Left renal cortex interstitium (tissue), 4 donors: ENCODE data around the gene GLB1L2. TPM values are rescaled to one million over a fixed set of nuclear protein-coding genes. Genes with fewer than 3 reads are reported as not detected.
"Not testable (repeated sequence)": the region's sequence is repeated elsewhere in the genome, so short reads cannot be mapped to it uniquely, and the experiment has no call there.

Experiments
- DNase-seq, 4 donors: peaks; one replicate each; pipeline ENCODE4 v3.0.0-alpha.2; 2013; ENCODE audit warnings: low read depth in 4 of 4, low spot score in 2 of 4, missing footprints in 1 of 4
- polyA plus RNA-seq, 4 donors: library from polyadenylated mRNA; unstranded; fragments of 120-200 nt; gene quantifications; one replicate each; pipeline ENCODE4 v1.2.1, GENCODE V29; 2013; ENCODE audit not compliant: insufficient read length in 4 of 4

GLB1L2 gene
- polyA plus RNA-seq, 4 donors, result 21.0 to 22.6 (median 21.5) TPM

DNA sequence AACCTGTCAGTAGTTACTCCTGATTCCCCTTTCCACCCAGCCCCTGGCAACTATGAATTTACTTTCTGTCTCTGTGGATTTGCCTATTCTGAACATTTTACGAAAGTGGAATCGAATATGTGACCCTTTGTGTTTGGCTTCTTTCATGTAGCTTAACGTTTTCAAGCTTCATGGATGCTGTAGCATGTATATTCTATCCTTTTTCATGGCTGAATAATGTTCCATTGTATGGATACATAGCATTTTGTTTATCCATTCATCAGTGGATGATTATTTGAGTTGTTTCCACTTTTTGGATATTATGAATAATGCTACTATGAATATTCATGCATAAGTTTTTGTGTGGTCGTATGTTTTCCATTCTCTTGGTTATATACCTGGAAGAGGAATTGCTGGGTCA is 9.2 kb upstream of the GLB1L2 start:
- DNase-seq, result no peak

DNA sequence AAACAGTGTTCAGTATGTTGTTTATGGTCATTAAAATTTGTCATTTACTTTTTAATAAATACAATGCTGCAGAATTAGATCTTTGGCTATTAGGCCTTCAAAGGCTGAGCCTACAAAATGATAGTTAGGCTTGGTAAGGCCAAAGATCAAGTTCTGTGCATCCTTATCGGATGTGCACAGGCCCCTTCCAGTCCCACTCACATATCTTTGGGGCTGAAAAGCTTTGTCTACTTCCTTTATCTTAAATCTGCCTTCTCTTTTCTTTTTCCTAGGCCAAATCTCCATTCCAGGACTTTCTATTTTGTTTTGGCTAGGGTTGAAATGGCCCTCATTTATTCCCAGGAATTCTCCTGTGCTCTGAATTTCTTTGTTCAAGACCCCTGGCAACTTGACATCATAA is 3.4 kb upstream of the GLB1L2 start:
- DNase-seq, result no peak

DNA sequence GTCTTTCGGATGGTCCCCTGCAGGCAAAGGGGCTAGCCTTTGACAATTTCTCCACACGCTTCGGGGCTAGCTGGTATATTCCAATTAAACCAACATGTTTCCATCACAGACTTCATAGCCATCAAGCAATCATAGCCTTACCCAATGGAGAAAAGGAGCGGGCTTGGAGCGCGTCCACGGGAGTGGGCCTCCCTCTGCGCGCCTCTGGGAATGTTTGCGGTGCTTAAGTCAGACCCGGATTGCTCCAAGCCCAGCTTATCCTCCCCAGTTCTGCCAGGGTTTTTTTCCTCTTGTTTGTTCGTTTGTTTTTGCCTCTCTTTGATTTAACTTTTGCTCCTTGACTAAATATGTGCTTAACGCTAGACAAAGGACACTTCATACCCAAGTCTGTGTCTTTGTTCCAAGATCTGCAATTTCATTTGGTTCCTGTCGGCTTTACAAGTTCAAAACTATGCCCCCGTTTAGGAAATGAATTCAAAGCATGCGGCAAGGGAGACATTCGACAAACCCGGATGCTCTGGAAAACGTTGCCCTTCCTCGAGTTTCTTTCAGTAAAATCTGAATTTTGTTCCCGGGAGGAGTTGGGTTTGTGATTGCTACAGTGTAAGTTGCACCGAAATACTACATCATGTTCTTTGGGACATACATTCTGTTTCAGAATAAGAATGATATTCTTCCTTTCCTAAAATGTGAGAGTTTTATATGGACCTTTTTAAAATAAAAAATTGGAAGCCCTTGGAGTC is 1.0 kb upstream of the GLB1L2 start:
- DNase-seq, result no peak

DNA sequence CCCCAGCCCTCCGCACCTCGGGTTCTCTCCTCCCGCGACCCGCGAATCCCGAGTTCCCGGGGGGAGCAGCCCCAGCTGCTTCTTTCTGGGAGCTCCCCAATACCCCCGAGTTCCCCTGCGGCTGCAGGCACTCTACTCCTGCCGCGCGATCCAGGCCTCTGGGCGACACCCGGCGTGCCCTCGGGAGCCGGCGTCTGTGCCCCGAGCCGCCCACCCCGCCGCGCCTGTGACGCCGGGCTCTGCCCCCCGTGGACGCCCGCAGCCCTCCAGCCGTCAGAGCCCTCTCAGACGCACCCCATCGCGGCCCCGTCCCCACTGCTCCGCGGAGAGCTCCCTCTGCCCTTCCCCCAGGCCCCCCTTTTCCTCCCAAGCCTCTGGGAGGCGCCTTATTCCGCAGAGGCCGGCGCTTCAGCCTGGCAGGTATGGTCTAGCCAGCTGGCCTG is 422 bp downstream of the GLB1L2 start:
- no peak for DNase-seq

DNA sequence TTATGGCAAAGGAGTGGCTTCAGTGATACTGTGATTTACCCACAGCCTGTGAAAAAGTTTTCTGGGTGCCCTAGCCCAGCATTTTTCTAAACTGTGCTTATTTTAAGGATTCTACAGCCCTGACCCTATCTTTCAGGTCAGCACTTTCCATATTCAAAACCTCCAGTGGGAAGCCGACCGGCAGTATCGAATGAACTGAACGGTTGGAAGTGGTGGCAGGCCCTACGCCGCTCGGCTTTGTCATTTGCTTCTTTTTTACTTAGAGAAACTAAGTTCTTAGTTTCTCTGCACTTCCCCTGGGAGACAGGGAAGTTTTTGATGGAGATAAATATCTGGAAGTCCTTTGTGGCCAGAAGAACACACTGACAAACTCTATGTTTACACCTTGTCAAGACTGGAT is 994 bp downstream of the GLB1L2 start:
- DNase-seq, result no peak

DNA sequence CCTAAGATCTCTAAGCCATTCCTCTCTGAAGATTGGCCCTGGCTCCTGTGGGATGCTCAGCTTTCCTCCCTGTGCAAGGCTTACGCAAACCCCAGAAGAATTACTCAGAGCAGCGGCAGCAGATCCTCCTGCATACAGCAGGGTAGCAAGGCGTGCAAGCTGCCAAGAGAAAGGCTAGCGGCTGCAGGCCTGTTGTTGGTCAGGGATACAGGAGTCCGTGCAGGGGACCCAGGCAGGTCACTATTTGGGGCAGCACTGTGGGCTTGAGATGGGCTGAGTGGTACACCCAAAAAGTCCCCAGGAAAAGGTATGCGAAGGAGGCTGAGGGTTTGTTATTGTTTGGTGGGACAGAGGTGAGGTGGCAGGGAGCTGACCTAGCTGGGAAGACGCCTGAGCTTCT is 1.5 kb downstream of the GLB1L2 start:
- DNase-seq, result no peak

DNA sequence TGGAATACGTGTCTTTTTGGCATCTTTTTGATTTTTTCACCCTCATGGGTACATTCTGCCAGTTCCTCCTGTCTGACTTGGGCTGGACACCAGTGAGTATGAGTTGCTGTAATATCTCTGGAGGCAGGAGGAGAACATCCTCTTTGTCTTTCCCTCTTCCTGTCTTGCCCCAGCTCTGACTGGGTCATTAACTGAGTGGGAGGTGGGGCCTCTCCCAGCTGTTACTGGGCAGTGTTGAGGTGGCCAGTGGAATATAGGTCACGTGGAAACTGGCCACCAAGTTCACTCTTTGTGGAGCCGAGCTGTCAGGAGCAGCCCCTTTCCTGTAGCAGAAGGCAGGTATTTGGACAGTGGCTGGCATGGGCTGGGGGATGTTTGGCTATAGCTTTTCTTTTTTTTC is 2.2 kb downstream of the GLB1L2 start:
- DNase-seq, result no peak

DNA sequence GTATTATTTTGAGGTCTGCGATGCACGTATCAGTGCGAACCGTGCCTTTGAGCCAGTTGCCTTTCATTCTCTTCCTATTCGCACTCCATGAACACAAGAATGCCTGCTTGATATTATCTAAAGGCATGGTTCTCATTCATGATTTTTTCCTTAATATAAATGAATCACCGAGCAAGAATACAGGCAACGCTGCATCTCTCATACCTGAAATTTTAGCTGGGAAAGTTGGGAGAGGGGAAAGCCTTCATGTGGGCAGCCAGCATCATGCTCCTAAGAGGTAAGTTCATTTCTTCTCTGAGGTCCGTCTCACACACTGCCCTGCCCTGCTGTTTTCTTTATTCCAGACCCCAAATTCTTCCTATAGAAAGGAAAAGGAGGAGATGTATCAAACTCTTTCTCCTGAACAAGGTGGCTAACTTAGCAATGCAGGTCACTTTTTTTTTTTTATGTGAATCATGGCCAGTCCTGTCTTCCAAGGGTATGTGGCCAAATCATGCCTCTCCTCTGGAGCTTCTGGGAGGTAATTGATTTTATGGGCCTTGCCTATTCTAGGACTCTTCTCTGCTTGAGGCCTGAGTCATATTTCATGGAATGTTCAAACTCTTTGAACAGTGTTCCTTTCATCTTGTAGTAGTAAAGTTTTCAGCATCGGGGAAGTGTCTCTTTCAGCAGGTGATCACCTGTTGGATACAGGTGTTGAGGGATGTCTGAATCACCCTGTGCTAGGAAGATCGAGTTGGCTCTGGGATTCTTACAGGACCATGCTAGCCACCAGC is 3.2 kb downstream of the GLB1L2 start:
- DNase-seq, result no peak

DNA sequence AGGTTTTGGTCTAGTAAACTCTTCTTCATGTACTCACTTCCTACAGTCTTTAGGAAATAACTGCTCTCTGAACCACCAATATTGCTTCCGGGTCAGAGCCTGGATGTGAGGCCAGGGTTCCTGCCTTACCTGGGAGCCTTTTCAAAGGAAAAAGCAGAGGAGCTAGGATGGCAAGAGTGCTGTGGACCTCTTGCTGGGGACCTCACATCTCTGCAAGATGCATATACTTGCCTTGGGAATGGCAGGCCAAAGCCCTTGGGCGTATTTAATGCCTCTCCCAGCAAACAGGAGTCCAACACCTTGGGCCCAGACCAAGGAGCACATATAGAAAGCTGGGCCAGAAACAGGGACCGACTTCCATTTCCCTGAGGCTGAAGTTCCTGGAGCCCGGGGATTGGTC is 5.3 kb downstream of the GLB1L2 start:
- no peak for DNase-seq

DNA sequence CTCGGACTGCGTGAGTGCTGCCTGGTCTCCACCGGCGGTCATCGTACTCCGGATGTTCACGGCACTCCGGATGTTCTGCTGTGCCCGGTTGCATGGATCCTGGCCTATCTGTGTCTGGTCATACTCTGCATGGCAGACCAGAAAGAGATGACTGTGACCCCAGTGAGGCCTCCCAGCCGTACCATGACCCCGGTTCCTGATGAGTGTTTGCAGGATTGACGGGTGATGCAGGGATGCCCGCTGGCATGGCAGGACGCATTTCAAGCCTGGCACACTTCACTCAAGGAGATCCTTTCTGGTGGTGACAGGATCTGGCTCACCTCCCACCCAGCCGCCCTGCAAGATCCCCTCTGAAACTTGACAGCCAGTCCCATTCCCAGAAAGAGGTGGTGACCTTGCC is 6.3 kb downstream of the GLB1L2 start:
- no peak for DNase-seq

DNA sequence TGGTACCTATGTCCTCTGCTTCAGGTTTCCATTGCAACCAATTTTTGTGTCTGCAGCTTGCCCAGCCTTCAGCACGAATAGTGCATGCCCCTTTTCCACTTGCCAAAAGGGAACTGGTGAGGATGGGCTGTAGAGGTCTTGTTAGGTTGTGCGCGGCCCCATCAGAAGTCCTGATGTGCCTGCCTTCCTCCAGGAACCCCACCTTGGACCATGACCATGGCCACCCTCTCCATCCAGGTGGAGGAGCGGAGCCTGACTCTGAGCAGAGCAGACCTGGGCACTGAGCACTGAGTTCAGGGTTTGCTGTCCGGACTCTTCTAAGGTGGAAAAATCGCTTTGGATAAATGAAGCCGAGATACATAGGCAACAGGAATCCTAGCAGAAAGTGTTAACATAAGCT is 6.9 kb downstream of the GLB1L2 start:
- DNase-seq, result no peak

DNA sequence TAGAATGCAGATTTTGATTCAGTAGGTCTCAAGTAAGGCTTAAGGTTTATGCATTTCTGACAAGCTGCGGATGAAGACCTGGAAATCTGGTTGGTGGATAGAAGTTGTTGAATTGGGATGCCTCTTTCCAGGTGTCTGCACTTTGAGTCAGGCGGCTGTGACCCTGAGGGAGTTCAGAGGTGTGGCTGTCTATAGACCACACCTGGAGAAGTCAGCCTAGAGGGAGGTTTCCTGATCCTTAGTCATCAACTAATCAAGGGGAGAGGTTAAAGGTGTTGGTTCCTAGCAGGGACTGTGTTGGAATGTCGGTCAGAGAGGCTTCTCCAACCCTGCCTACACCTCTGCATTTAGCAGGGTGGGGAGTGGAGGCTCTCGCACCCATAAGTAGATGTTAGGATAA is 8.0 kb downstream of the GLB1L2 start:
- DNase-seq, result no peak

DNA sequence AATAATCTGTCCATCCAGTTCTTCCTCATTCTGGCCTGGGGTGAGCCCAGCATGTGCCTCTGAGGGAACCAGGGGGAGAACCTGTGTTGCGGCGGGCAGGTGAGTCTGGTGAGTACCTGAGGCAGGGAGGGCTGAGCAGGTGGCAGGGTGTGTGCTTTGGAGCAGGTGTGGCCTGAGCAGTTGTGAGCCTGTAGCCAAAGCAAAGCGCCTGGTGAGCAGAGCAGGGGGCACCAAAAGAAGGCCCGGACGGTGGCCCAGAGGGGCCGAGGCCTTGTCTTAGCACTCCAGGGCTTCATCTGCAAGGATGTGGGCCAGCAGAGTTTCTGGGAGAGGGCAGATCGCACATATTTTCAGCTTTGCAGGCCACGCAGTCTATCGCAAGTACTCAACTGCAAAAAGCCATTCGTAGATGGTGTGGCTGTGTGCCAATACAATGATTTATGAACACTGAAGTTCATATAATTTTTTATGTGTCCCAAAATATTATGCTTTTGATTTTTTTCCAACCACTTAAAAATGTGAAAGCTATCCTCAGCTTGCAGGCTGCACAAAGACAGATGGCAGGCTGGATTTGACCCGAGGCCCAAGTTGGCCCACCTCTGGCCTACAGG is 8.7 kb downstream of the GLB1L2 start:
- no peak for DNase-seq

DNA sequence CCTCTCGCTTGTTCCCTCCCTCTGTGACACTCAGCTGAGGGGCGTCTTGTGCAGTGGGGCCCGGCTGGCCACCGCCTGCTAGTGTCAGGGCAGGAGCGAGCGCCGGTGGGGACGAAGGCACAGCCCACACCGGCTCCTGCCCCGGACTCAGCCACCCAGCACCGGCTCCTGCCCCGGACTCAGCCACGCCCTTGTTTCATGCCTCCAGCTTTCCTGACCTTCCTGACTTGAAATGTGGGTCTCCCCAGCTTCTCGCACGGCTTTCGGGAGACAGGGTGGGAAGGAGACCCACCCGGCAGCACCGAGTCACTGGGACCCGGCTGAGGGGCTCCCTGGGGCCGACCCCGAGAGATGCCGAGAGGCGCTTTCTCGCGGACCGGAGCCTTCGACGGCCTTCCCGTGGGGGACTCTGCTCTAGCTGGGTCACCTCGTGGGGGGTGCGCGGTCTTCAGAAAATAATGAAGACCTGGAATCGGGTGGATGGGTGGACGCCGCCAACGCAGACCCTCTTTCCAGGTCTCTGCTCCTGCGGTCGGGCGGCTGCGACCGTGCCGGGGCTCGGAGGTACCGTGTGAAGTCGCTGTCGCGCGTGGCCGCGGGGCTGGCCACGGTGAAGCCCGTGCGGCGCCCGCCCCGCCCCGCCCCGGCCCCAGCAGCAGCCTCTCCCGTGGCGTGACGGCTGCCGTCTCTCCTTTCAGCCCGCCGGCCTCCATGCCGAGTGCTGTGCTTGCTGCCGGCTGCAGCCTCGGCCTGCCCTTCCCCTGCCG is 10.2 kb downstream of the GLB1L2 start:
- no peak for DNase-seq

DNA sequence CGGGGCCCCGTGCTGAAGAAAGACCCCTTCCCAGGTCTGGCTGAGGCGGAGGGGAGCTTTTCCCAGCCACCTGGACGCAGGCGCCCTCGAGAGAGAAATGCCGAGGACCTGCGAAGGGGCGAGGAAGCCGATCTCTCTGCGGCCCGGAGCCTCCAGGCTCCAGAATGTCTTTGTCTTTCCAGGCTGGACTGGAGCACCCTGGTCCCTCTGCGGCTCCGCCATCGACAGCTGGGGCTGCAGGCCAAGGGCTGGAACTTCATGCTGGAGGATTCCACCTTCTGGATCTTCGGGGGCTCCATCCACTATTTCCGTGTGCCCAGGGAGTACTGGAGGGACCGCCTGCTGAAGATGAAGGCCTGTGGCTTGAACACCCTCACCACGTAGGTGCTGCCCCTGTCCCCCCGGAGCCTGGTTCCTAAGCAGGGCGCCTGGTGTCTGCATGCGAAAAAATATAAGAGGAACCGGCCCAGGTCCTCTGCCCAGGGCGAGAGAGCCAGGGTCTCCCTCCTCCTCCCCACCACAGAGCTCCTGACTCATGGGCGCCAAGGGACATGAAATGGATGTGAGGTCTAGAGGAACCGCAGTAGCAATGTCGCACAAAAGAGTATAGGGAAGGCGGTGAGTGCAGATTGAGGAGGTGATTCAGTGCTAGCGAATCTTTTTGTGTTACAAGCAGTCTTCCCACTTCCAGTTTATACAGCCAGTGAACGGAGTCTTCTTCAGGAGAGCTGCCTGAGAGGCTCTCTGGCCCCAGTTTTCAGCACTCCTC is 11.0 kb downstream of the GLB1L2 start:
- DNase-seq, result no peak

DNA sequence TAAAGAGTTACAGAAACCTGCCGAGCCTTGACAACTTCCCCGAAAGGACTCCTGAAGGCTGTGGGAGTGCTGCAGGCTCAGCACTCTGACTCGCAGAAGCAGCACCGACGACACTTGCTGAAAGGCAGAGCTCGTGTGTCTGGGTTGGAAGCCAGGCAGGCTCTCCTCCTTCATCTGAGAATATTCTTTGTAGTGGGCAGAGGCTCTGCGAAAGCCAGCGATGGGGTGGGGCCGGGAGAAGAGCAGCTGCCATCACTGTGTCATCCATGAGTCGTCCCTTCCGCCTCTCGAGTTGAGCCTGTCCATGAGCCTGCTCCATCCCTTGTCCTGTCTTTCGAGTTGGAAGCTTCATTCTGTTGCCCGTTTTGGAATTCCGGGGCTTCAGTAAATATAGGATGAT is 11.9 kb downstream of the GLB1L2 start:
- DNase-seq, result no peak

DNA sequence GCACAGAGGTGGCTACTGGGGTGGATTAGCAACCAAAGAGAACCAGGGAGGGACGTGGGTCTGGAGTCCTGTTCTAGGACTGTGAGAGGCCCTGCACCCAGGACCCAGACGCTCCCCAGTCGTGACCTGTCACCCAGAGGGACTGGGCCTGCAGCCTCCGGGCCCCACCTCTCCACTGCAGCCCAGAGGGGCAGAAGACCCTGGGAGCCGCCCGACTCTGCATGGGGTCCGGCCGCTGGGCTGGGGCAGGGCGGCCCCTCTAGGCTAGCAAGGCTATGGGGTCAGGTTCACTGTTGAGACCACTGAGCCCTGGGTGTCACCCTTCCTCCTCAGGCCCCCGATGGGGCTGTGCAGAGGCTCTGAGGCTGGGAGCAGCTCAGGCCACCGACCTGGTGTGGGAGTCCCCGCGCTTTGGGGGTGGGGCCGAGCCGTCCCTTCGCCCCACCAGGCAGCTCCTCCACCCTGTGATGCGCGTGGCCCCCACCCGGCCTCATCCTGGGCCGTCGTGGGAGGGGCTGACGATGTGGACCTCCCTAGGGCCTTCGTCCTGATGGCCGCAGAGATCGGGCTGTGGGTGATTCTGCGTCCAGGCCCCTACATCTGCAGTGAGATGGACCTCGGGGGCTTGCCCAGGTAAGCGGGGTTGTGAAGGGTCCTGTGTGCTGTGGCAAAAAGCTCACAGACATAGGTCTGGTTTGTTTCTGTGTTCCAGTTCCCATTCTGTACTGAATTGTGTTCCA is 12.9 kb downstream of the GLB1L2 start:
- not testable (repeated sequence) for DNase-seq

DNA sequence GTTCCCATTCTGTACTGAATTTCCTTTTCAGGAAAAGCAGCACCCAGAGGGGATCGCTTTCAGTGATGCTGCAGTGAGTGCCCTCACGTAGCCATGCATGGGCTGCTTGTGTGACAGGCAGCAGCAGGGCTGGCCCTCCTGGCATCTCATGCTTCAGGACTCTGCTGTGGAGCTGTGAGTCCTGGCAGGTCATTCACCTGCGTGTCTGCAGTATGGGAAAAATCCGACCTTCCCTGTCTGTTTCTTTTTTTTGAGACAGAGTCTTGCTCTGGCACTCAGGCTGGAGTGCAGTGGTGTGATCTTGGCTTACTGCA is 13.4 kb downstream of the GLB1L2 start:
- DNase-seq, result no peak

DNA sequence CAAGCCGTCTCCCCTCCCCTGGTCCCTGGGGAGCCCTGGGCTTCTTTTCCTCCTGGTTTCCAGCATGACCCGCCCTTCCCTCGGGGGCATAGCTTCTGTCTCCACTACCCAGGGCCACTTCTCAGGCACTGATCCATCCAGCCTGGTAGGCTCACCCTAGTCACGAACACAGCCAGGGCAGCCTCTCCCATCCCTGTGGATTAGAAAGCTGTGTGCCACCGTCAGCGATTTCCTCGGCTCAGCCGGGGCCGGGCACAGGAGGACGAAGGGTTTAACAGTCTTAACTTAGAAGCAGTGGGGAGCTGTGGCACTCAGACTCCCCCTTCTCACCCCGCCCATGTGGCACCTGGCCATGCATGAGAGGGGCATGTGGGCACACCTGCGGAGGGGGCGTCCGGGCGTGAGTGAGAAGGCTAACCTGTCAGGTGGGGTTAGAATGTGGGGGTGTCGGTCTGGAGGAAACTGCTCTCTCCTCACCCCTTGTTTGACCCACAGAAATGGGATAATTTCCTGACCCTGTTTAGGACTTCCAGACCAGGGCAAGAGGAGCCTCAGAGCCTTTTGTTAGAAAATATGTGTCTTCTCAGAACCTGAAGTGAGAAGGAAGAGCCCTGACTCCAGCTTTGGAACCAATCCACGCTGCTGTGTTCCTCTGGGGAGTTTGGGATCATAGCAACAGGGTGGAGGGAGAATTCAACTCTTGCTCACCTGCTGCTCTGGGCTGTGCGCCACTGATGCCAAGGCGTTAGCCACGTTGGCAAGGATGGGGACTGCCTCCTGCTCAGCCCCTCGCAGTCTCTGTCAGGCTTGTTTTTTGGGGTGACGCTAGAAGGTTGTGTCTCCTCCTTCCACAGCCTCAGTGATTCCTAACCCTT is 14.6 kb downstream of the GLB1L2 start:
- no peak for DNase-seq
